ENCODE measurements around the gene PKNOX1.
"Not testable (repeated sequence)": the region's sequence is repeated elsewhere in the genome, so short reads cannot be mapped to it uniquely, and the experiment has no call there.

Gene PKNOX1

GRCh38 chr21:42973991-42974831 is at the start of gene PKNOX1:
PKNOX1 (plus strand) TSS chr21:42974562; CDS start chr21:43004382, 29,820 bp downstream.
- in situ Hi-C loops (cut with HindIII; ENCODE audit: low sequenced_read_pairs), result no loop called here

GRCh38 chr21:42925114-42925926 is 49.0 kb upstream of the PKNOX1 start, which contains the start of gene ERVH48-1:
ERVH48-1 (minus strand) TSS chr21:42925630; CDS start chr21:42919006, 6,624 bp downstream.
- DNase-seq (ENCODE audit: low read depth), result no peak

More at GRCh38 chr21:42973991-42974831, at the start of gene PKNOX1:
- DNase-seq (ENCODE audit: low read depth), result peak; percentile 95
- H3K4me3 ChIP-seq (ENCODE audit: low read depth, low read length), result peak within 1 kb of the TSS; percentile 84
- no peak for TF ChIP-seq CTCF (IDR thresholded peaks at IDR 0.05; ENCODE audit: low read depth, low read length, missing control alignments)

GRCh38 chr21:42927474-42928200 is 46.7 kb upstream of the PKNOX1 start:
- DNase-seq (ENCODE audit: low read depth); H3K4me3 ChIP-seq (ENCODE audit: low read depth, low read length); in situ Hi-C loops (cut with HindIII; ENCODE audit: low sequenced_read_pairs): not testable (repeated sequence)

More at GRCh38 chr21:42925114-42925926, 49.0 kb upstream of the PKNOX1 start, which contains the start of gene ERVH48-1:
- H3K4me3 ChIP-seq (ENCODE audit: low read depth, low read length), result no peak within 1 kb of the TSS
- in situ Hi-C loops (cut with HindIII; ENCODE audit: low sequenced_read_pairs), result no loop called here
- no peak for TF ChIP-seq CTCF (IDR thresholded peaks at IDR 0.05; ENCODE audit: low read depth, low read length, missing control alignments)

GRCh38 chr21:42929969-42930368 is 44.4 kb upstream of the PKNOX1 start:
- in situ Hi-C loops (cut with HindIII; ENCODE audit: low sequenced_read_pairs), result no loop called here
- TF ChIP-seq CTCF (IDR thresholded peaks at IDR 0.05; ENCODE audit: low read depth, low read length, missing control alignments), result no peak
- no peak overlapping the region for H3K4me3 ChIP-seq (ENCODE audit: low read depth, low read length)
- DNase-seq (ENCODE audit: low read depth), result no peak

- in situ Hi-C loops (cut with HindIII; ENCODE audit: low sequenced_read_pairs), result no loop called here
Observed at GRCh38 chr21:42931560-42932235, 42.7 kb upstream of the PKNOX1 start.

GRCh38 chr21:42932378-42933136 is 41.8 kb upstream of the PKNOX1 start:
- DNase-seq (ENCODE audit: low read depth); in situ Hi-C loops (cut with HindIII; ENCODE audit: low sequenced_read_pairs); H3K4me3 ChIP-seq (ENCODE audit: low read depth, low read length): not testable (repeated sequence)

More at GRCh38 chr21:42931560-42932235, 42.7 kb upstream of the PKNOX1 start:
- no peak for DNase-seq (ENCODE audit: low read depth)
- TF ChIP-seq CTCF (IDR thresholded peaks at IDR 0.05; ENCODE audit: low read depth, low read length, missing control alignments), result no peak
- no peak overlapping the region for H3K4me3 ChIP-seq (ENCODE audit: low read depth, low read length)

- DNase-seq (ENCODE audit: low read depth); H3K4me3 ChIP-seq (ENCODE audit: low read depth, low read length); in situ Hi-C loops (cut with HindIII; ENCODE audit: low sequenced_read_pairs): not testable (repeated sequence)
Observed at GRCh38 chr21:42933137-42933970, 41.0 kb upstream of the PKNOX1 start.

GRCh38 chr21:42933973-42934372 is 40.4 kb upstream of the PKNOX1 start:
- in situ Hi-C loops (cut with HindIII; ENCODE audit: low sequenced_read_pairs); H3K4me3 ChIP-seq (ENCODE audit: low read depth, low read length); DNase-seq (ENCODE audit: low read depth): not testable (repeated sequence)

- in situ Hi-C loops (cut with HindIII; ENCODE audit: low sequenced_read_pairs); DNase-seq (ENCODE audit: low read depth); H3K4me3 ChIP-seq (ENCODE audit: low read depth, low read length): not testable (repeated sequence)
Observed at GRCh38 chr21:42936360-42936759, 38.0 kb upstream of the PKNOX1 start.
